ENCODE data around the gene KRT35. TPM values are rescaled to one million over a fixed set of nuclear protein-coding genes. Genes with fewer than 3 reads are reported as not detected.

Gene KRT35
- total RNA-seq: not detected
- polyA plus RNA-seq (2013, experiment 1 of 2): not detected
- polyA plus RNA-seq (2013, experiment 2 of 2): not detected
- total RNA-seq: 0 to 0.07 (median 0) reads per million in 172 experiments

DNA sequence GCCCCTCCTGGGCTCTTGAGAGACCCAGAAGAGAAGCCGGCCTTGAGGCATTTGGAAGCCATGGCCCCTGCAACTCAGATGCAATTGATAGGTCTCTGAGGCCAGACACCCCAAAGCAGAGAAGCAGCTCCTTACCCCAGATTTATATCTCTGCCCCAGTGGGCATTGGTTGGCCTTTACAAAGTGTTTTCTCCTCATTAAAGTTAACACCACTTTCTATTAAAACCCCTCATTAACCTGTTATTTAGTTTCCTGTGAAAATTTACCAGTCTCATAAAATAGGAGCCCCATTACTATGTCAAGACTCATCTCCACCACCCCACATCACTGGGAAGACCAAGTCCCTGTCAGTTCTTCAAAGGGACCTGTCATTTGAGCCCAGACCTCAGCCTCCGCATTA lies at the start of gene KRT35:
Gene KRT35 (minus strand): TSS at position 116 of the 400 bp plus-strand sequence. CDS start 54 bp downstream, at position 62.
- no peak for ATAC-seq (ENCODE audit: poor library complexity)
- Histone ChIP-seq H3K9me3 (ENCODE audit: control insufficient read depth in 1 of 2, insufficient read depth in 1 of 2, low read length in 2 of 2) (no peaks in the 10 kb centered on the region), H3K4me3 (ENCODE audit: low read length) (no peak within 1 kb of the TSS), H3K4me1 (ENCODE audit: insufficient read depth, low read length) (no peaks in the 10 kb centered on the region), H3K27ac (ENCODE audit: low read depth in 1 of 2, low read length in 2 of 2) (no peak within 1 kb of the TSS), H3K27me3 (ENCODE audit: control insufficient read depth in 1 of 2, insufficient read depth in 2 of 2, low read length in 2 of 2) (peaks cover 0 to 2% of the 10 kb centered on the region in 2 experiments), H3K36me3 (ENCODE audit: insufficient read depth, low read length) (no peaks in the 10 kb centered on the region)
- H3K9me3 Mint-ChIP-seq: no peaks in the 10 kb centered on the region
- H3K27me3 Mint-ChIP-seq: no peaks in the 10 kb centered on the region
- intact Hi-C loops (cut with DNase I, micrococcal nuclease): no loop called here
- ChIA-PET POLR2A (no interaction called here), CTCF (no interaction called here)
- DNase-seq: no peak
- TF ChIP-seq, protein P1, sequence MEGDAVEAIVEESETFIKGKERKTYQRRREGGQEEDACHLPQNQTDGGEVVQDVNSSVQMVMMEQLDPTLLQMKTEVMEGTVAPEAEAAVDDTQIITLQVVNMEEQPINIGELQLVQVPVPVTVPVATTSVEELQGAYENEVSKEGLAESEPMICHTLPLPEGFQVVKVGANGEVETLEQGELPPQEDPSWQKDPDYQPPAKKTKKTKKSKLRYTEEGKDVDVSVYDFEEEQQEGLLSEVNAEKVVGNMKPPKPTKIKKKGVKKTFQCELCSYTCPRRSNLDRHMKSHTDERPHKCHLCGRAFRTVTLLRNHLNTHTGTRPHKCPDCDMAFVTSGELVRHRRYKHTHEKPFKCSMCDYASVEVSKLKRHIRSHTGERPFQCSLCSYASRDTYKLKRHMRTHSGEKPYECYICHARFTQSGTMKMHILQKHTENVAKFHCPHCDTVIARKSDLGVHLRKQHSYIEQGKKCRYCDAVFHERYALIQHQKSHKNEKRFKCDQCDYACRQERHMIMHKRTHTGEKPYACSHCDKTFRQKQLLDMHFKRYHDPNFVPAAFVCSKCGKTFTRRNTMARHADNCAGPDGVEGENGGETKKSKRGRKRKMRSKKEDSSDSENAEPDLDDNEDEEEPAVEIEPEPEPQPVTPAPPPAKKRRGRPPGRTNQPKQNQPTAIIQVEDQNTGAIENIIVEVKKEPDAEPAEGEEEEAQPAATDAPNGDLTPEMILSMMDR (IDR thresholded peaks at IDR 0.05): no peak
- H3K4me1 Mint-ChIP-seq (ENCODE audit: low read depth): no peaks in the 10 kb centered on the region
- no peak within 1 kb of the TSS for H3K27ac Mint-ChIP-seq
- no peak within 1 kb of the TSS for H3K4me3 Mint-ChIP-seq
- H3K36me3 Mint-ChIP-seq (ENCODE audit: low read depth): no peaks in the 10 kb centered on the region

DNA sequence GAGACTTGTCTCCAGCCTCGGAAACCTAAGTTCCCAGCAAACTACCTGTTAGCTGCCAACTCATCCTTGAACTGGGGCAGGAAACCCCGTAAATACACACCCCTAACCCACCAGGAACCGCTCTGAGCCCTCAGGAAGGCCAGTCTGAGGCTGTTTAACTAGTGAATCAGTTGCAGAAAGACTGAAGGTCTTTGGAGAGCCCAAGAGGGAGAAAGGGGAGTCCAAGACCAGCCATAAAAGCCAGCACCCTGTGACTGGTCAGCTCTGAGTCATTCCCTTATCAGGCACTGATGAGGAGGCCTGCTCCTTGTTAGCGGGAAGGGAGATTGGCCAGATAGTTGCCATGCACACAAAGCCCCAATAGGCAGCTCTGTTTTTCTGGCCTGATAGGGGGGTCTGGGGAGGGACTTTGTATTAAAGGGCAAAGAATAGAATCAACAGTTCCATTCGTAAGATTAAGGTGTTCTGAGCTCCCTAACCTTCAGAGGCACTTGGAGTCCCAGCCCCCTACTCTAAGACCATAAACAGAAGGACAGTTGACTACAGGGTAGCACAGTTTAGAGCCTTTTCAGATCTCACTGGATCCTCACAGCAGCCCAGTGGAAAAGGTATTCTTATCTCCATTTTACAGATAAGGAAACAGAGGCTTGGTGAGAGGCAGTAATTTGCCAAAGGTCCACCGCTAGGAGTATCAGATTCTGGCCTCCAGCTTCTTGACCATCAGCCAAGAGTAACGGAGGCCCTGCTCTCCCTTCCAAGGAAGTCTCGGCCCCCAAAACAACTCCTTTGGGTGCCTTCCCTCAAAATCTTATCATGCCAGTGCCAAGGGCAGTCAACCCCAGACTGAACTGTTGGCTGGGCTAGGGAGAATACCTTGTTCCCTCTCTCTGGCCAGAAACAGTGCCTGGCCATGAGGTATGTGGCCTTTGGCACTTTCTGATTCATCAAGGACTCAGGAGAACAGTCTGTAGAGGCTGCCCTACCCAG lies 49.4 kb upstream of the KRT35 start:
- no peaks in the 10 kb centered on the region for H3K36me3 Mint-ChIP-seq (ENCODE audit: low read depth)
- intact Hi-C loops (cut with DNase I, micrococcal nuclease): no loop called here
- ATAC-seq (ENCODE audit: poor library complexity) (no peak), DNase-seq (no peak)
- no peak overlapping the region for H3K4me3 Mint-ChIP-seq
- H3K27me3 ChIP-seq (ENCODE audit: control insufficient read depth in 1 of 2, insufficient read depth in 2 of 2, low read length in 2 of 2): peaks cover 42 to 43% of the 10 kb centered on the region in 2 experiments
- no peak overlapping the region for H3K4me3 ChIP-seq (ENCODE audit: low read length)
- H3K27ac ChIP-seq (ENCODE audit: low read depth in 1 of 2, low read length in 2 of 2): no peak overlapping the region
- H3K9me3 Mint-ChIP-seq: no peaks in the 10 kb centered on the region
- ChIA-PET POLR2A (interaction anchor here (1.0 kb wide), 1 partner anchor 158 kb away, joined by 3 read pairs; no protein-coding TSS in a partner anchor), CTCF (interaction anchor here (1.2 kb wide), 1 partner anchor 18 kb away, joined by 5 read pairs; no protein-coding TSS in a partner anchor)
- H3K27me3 Mint-ChIP-seq: peaks cover 83% of the 10 kb centered on the region
- H3K4me1 ChIP-seq (ENCODE audit: insufficient read depth, low read length): peaks cover 19% of the 10 kb centered on the region
- TF ChIP-seq, protein P1 (IDR thresholded peaks at IDR 0.05): no peak
- H3K4me1 Mint-ChIP-seq (ENCODE audit: low read depth): peaks cover 21% of the 10 kb centered on the region
- no peak overlapping the region for H3K27ac Mint-ChIP-seq
- H3K36me3 ChIP-seq (ENCODE audit: insufficient read depth, low read length): no peaks in the 10 kb centered on the region
- H3K9me3 ChIP-seq (ENCODE audit: control insufficient read depth in 1 of 2, insufficient read depth in 1 of 2, low read length in 2 of 2): peaks cover 0 to 10% of the 10 kb centered on the region in 2 experiments

DNA sequence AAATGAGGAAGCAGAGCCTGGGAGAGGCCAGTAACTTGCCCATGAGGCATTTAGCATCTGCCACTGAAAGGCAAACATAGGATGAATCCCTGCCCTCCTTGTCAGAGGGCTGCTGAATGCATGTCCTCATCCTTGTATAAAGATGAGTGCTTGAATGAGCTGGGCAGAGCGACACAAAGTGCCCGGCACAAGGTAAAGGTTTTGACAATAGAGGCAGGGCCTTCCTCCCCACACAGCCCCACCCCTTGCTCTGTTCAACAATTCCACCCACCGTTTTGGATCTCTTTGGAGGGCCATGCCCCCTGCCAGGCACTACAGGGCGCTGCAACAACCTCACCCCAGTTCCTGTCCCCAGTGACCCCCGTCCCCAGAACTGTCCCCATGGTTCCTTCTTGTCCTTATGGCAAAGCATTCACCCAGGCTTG lies 48.6 kb upstream of the KRT35 start:
- peaks cover 19% of the 10 kb centered on the region for H3K4me1 ChIP-seq (ENCODE audit: insufficient read depth, low read length)
- CTCF ChIA-PET: no interaction called here
- Mint-ChIP-seq H3K36me3 (ENCODE audit: low read depth) (no peaks in the 10 kb centered on the region), H3K27ac (no peak overlapping the region), H3K27me3 (peaks cover 78% of the 10 kb centered on the region), H3K4me1 (ENCODE audit: low read depth) (peaks cover 21% of the 10 kb centered on the region), H3K9me3 (no peaks in the 10 kb centered on the region), H3K4me3 (peak overlapping the region; percentile 48)
- TF ChIP-seq, protein P1 (IDR thresholded peaks at IDR 0.05): no peak
- peaks cover 42 to 43% of the 10 kb centered on the region in 2 experiments for H3K27me3 ChIP-seq (ENCODE audit: control insufficient read depth in 1 of 2, insufficient read depth in 2 of 2, low read length in 2 of 2)
- no peak overlapping the region for H3K27ac ChIP-seq (ENCODE audit: low read depth in 1 of 2, low read length in 2 of 2)
- POLR2A ChIA-PET: interaction anchor here (1.0 kb wide), 1 partner anchor 159 kb away, joined by 3 read pairs; no protein-coding TSS in a partner anchor
- H3K4me3 ChIP-seq (ENCODE audit: low read length): no peak overlapping the region
- DNase-seq (no peak), ATAC-seq (ENCODE audit: poor library complexity) (no peak)
- peaks cover 0 to 10% of the 10 kb centered on the region in 2 experiments for H3K9me3 ChIP-seq (ENCODE audit: control insufficient read depth in 1 of 2, insufficient read depth in 1 of 2, low read length in 2 of 2)
- no peaks in the 10 kb centered on the region for H3K36me3 ChIP-seq (ENCODE audit: insufficient read depth, low read length)
- intact Hi-C loops (cut with DNase I, micrococcal nuclease): no loop called here

Measured in CD4-positive, alpha-beta T cell (primary cell).